Activated naive CD4-positive, alpha-beta T cell treated with anti-CD3 and anti-CD28 coated beads, Interleukin-2, amount 10 ng/mL, durations not matched to agents 5 hours and 36 hours (primary cell): ENCODE results near the gene ZNF419. TPM values are rescaled to one million over a fixed set of nuclear protein-coding genes. Genes with fewer than 3 reads are reported as not detected.

ENCODE experiments used
- total RNA-seq, 2 experiments: library from RNA; stranded (reverse); gene quantifications; one replicate each; pipeline ENCODE4 v1.2.3, GENCODE V29; 2021

The ZNF419 gene
- total RNA-seq, result 10 to 100 TPM; 10.8 to 12.6 TPM

DNA sequence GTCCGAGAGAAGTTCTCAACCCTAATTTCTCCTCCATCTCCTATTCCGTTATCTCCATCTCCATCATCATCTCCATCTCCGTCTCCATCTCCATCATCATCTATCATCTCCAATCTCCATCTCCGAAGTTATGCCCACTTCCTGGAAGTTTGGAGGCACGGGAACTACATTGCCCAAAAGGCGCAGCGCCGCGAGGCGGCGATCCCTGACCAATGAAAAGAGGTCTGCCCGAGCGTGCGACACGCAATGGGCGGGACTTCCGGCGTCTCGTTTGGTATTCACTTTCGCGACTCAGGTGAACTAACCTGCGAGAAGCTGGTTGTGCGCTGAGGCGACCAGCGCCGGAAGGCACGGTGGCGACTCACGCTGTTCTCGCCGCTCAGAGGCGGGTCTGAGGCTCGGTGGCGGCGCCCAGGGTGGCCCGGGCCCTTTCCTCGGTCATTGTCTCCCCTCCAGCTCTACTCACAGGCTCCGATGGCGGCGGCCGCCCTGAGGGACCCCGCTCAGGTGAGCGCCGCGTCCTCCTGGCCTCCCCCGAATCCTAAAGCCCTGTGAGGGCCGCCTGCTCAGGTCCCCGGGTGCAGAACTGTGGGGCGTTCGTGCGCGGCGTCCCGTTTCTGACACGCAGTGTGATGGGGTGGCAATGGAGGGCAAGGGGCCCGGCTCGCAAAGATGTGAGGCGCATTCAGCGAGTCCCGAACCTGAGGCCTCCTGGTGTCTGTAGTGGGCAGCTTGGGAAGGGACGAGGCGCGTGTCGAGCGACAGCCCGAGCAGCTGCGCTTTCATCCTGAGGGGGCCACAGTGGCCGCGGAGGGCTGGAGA, at the start of gene ZNF419:
Gene ZNF419 (plus strand): TSS at position 274 of the 822 bp plus-strand sequence. CDS start 201 bp downstream, at position 475.

GRCh38 chr19:57477191-57478008, 10.2 kb upstream of the ZNF419 start, which contains the start of gene ZNF772:
Gene ZNF772 (minus strand): TSS chr19:57477566. CDS start chr19:57477309, 257 bp downstream.

DNA sequence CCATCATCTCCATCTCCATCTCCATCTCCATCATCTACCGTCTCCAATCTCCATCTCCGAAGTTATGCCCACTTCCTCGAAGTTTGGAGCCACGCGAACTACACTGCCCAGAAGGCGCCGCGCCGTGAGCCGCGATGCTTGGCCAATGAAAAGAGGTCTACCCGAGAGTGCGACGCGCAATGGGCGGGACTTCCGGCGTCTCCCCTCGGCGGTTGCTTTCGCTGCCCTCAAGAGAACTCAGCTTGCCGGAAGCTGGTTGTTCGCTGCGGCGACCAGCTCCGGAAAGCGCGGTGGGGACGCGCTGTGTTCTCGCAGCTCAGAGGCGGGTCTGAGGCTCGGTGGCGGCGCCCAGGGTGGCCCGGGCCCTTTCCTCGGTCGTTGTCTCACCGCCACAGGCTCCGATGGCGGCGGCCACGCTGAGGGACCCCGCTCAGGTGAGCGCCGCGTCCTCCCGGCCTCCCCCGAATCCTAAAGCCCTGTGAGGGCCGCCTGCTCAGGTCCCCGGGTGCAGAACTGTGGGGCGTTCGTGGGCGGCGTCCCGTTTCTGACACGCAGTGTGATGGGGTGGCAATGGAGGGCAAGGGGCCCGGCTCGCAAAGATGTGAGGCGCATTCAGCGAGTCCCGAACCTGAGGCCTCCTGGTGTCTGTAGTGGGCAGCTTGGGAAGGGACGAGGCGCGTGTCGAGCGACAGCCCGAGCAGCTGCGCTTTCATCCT, 12.3 kb downstream of the ZNF419 start, which contains the start of gene ZNF773:
Gene ZNF773 (plus strand): TSS at position 259 of the 716 bp plus-strand sequence. CDS start 143 bp downstream, at position 402.

DNA sequence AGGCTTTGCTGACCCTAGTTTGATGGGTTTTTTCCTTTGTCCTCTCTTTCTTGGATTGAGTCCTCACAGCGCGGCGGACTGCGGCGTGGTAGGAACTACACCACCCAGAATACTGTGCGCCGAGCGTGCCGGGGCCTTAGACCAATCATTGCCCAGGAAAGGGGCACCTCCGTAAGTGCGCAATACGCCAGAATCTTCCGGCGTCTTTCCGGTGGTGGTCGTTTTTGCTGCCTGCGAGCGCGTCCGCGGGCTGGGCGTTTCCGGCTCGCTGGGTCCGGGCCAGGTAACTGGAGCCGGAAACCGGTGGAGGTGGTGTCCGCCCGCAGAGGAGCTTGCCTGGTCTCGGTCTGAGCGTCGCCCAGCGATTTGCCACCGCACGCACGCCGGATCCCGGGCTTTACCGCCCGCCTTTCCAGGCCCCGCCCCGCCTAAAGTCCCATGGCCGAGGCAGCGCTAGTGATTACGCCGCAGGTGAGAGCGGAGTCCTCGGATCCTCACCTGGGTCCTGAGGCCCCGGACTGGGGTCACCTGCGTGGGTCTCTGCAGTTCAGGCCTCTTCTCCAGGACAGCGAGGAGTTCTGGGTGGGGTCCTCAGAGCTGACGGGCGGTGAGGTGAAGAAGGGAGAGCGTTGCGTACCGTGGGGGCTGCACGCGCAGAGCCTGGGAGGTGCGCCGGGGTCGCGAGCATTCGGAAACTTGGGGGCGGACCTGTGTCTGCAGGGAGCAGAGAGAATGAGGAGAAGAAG, 39.8 kb downstream of the ZNF419 start, which contains the start of gene ZNF549:
Gene ZNF549 (plus strand): TSS at position 221 of the 746 bp plus-strand sequence. CDS start 218 bp downstream, at position 439.

Other genes starting within 250 kb of the ZNF419 start
- 10 to 100 TPM; 10.4 to 11.7 TPM for gene ZNF805, start 247.1 kb upstream of the ZNF419 start, total RNA-seq
- 10 to 100 TPM; 39.4 to 45.1 TPM for gene ZNF460, start 207.3 kb upstream of the ZNF419 start, total RNA-seq
- gene ZNF543, start 167.3 kb upstream of the ZNF419 start, total RNA-seq, result 1 to 10 TPM; 7.7 to 7.8 TPM
- 1 to 10 TPM; 8.7 to 9.3 TPM for gene ZNF304, start 136.5 kb upstream of the ZNF419 start, total RNA-seq
- gene TRAPPC2B, start 124.2 kb upstream of the ZNF419 start, total RNA-seq, result 10 to 100 TPM in 1 of 2 experiments, 1 to 10 TPM in 1; 9.5 to 10.7 TPM
- gene ZNF547, start 124.2 kb upstream of the ZNF419 start, total RNA-seq, result 1 to 10 TPM; 3.8 to 3.9 TPM
- 10 to 100 TPM; 40.7 to 42.4 TPM for gene ZNF548, start 97.9 kb upstream of the ZNF419 start, total RNA-seq
- 10 to 100 TPM; 13.0 to 14.3 TPM for gene ZNF17, start 76.6 kb upstream of the ZNF419 start, total RNA-seq
- 10 to 100 TPM; 14.1 to 14.7 TPM for gene ZNF749, start 52.4 kb upstream of the ZNF419 start, total RNA-seq
- gene VN1R1, start 30.6 kb upstream of the ZNF419 start, total RNA-seq, result under 1 TPM; 0.18 to 0.29 TPM
- gene ZNF772, start 10.2 kb upstream of the ZNF419 start, total RNA-seq, result 10 to 100 TPM; 10.9 to 11.4 TPM
- 10 to 100 TPM; 11.1 to 11.6 TPM for gene ZNF773, start 12.2 kb downstream of the ZNF419 start, total RNA-seq
- 1 to 10 TPM; 9.5 to 9.8 TPM for gene ZNF549, start 39.6 kb downstream of the ZNF419 start, total RNA-seq
- 10 to 100 TPM; 15.8 TPM for gene ZNF550, start 72.1 kb downstream of the ZNF419 start, total RNA-seq
- 1 to 10 TPM; 7.4 to 8.5 TPM for gene ZNF416, start 91.2 kb downstream of the ZNF419 start, total RNA-seq
- gene ZIK1, start 96.4 kb downstream of the ZNF419 start, total RNA-seq, result 1 to 10 TPM; 8.0 to 9.4 TPM
- 1 to 10 TPM; 7.6 to 8.2 TPM for gene ZNF530, start 112.1 kb downstream of the ZNF419 start, total RNA-seq
- gene ZNF134, start 126.5 kb downstream of the ZNF419 start, total RNA-seq, result 10 to 100 TPM; 19.8 to 20.5 TPM
- 10 to 100 TPM; 18.3 to 21.1 TPM for gene ZNF211, start 145.4 kb downstream of the ZNF419 start, total RNA-seq
- gene ZSCAN4, start 181.2 kb downstream of the ZNF419 start, total RNA-seq, result not detected
- 10 to 100 TPM; 16.1 to 16.8 TPM for gene ZNF551, start 194.2 kb downstream of the ZNF419 start, total RNA-seq
- gene ZNF154, start 221.5 kb downstream of the ZNF419 start, total RNA-seq, result 1 to 10 TPM; 2.2 to 2.3 TPM
- gene ZNF671, start 239.9 kb downstream of the ZNF419 start, total RNA-seq, result 10 to 100 TPM; 13.4 to 15.3 TPM